Endothelial cell of umbilical vein (primary cell): Measurements from ENCODE around the gene VAV2.

Source experiments
- CTCF ChIP-seq, 2 donors: IDR thresholded peaks; 1 replicate in 1 of 2; 2 replicates in 1 of 2; pipeline ENCODE4 v1.5.1; 2011; ENCODE audit warnings: low read length in 2 of 2, mild to moderate bottlenecking in 2 of 2, moderate library complexity in 2 of 2, control low read depth in 1 of 2, inconsistent platforms in 1 of 2, low read depth in 1 of 2; ENCODE audit not compliant: insufficient read depth in 1 of 2; ENCODE audit errors: extremely low read depth in 1 of 2
- MAX ChIP-seq: IDR thresholded peaks from 2 replicates; pipeline ENCODE4 v1.6.1; 2011; ENCODE audit not compliant: insufficient read depth, insufficient read length

- no peak for TF ChIP-seq MAX
- TF ChIP-seq CTCF (IDR thresholded peaks at IDR 0.05; ENCODE audit: extremely low read depth in 1 of 2, insufficient read depth in 1 of 2, low read depth in 1 of 2, low read length in 2 of 2), result no peak
Observed at GRCh38 chr9:133855371-133855770, 136.8 kb downstream of the VAV2 start.
